K562 (cell line): ENCODE data around the gene ODAD4. TPM values are rescaled to one million over a fixed set of nuclear protein-coding genes. Genes with fewer than 3 reads are reported as not detected.
A peak's percentile ranks its signal among the peaks of the same experiment; 100 is the strongest.

Source experiments
- ARID4B ChIP-seq: sonication (generic); formaldehyde crosslinking; IDR thresholded peaks from 2 replicates; pipeline ENCODE4 v1.8.0; 2022; ENCODE audit warnings: mild to moderate bottlenecking, missing genetic modification reagents
- ATF1 ChIP-seq, 2 experiments: fragments of 450-650 bp in 1 of 2; IDR thresholded peaks; 2 replicates each; pipeline ENCODE4 v1.6.1; 2016; ENCODE audit warnings: missing compliant biosample characterization in 1 of 2, missing genetic modification characterization in 1 of 2
- BCOR ChIP-seq: fragments of 450-650 bp; IDR thresholded peaks from 2 replicates; pipeline ENCODE4 v1.6.1; 2016
- CTCF ChIP-seq, 3 experiments: IDR thresholded peaks in 2 of 3; conservative IDR thresholded peaks in 1 of 3; 2 replicates each; pipeline ENCODE4 v1.5.1; 2011 to 2012; ENCODE audit warnings: low read length in 3 of 3, mild to moderate bottlenecking in 3 of 3, control low read depth in 2 of 3, improper control_type of control experiment in 1 of 3, inconsistent platforms in 1 of 3, low read depth in 1 of 3, mixed read lengths in 1 of 3, moderate library complexity in 1 of 3; ENCODE audit not compliant: insufficient read depth in 2 of 3
- E2F3 ChIP-seq: fragments of 250-450 bp; sonication (Bioruptor Pico); IDR thresholded peaks from 2 replicates; pipeline ENCODE4 v1.4.0; 2020; ENCODE audit warnings: mild to moderate bottlenecking
- FUS ChIP-seq: fragments of 200-400 bp; formaldehyde crosslinking; optimal IDR thresholded peaks from 2 replicates; pipeline ENCODE3; 2017; ENCODE audit warnings: low read depth, low read length
- NCOR1 ChIP-seq: fragments of 450-650 bp; IDR thresholded peaks from 2 replicates; pipeline ENCODE4 v1.6.1; 2016; ENCODE audit warnings: mild to moderate bottlenecking, moderate library complexity
- NRF1 ChIP-seq, 2 experiments: fragments of 450-650 bp; IDR thresholded peaks in 1 of 2; conservative IDR thresholded peaks in 1 of 2; 2 replicates each; pipeline ENCODE4 v1.6.1; 2014; ENCODE audit warnings: mild to moderate bottlenecking in 2 of 2
- POLR2AphosphoS2 ChIP-seq: IDR thresholded peaks from 2 replicates; pipeline ENCODE4 v1.6.1; 2012; ENCODE audit warnings: low read length, improper control_type of control experiment
- RBFOX2 ChIP-seq: fragments of 200-400 bp; formaldehyde crosslinking; IDR thresholded peaks from 2 replicates; pipeline ENCODE4 v1.6.1; 2017; ENCODE audit warnings: low read depth, mild to moderate bottlenecking, low read length, moderate library complexity
- RBM14 ChIP-seq: fragments of 200-400 bp; formaldehyde crosslinking; IDR thresholded peaks from 2 replicates; pipeline ENCODE4 v1.6.1; 2018; ENCODE audit warnings: low read depth, mild to moderate bottlenecking, low read length, moderate library complexity, borderline replicate concordance; ENCODE audit not compliant: insufficient read depth
- TEAD2 ChIP-seq: fragments of 450-650 bp; IDR thresholded peaks from 2 replicates; pipeline ENCODE4 v1.6.1; 2016; ENCODE audit warnings: missing genetic modification characterization, control low read depth, missing compliant biosample characterization
- U2AF1 ChIP-seq: fragments of 200-400 bp; formaldehyde crosslinking; optimal IDR thresholded peaks from 2 replicates; pipeline ENCODE3; 2017; ENCODE audit warnings: mild to moderate bottlenecking, low read depth, low read length, moderate library complexity
- XRCC5 ChIP-seq: fragments of 200-400 bp; formaldehyde crosslinking; IDR thresholded peaks from 2 replicates; pipeline ENCODE4 v1.6.1; 2017; ENCODE audit warnings: low read depth, mild to moderate bottlenecking, low read length
- ZEB2 ChIP-seq: fragments of 450-650 bp; IDR thresholded peaks from 2 replicates; pipeline ENCODE4 v1.6.1; 2016
- ZFP36 ChIP-seq: fragments of 150-350 bp; IDR thresholded peaks from 2 replicates; pipeline ENCODE4 v1.6.1; 2018; ENCODE audit warnings: low read length, low read depth; ENCODE audit not compliant: partially characterized antibody
- ZNF184 ChIP-seq: sonication (generic); formaldehyde crosslinking; IDR thresholded peaks from 2 replicates; pipeline ENCODE4 v1.5.0; 2020; ENCODE audit warnings: missing genetic modification reagents
- ZNF699 ChIP-seq: fragments of 250-450 bp; sonication (Bioruptor Pico); IDR thresholded peaks from 2 replicates; pipeline ENCODE4 v1.8.0; 2021; ENCODE audit warnings: mild to moderate bottlenecking, moderate library complexity; ENCODE audit not compliant: insufficient replicate concordance
- ZNF830 ChIP-seq: fragments of 250-450 bp; sonication (Bioruptor Pico); IDR thresholded peaks from 2 replicates; pipeline ENCODE4 v1.5.0; 2021; ENCODE audit warnings: mild to moderate bottlenecking
- polyA plus RNA-seq, 8 experiments: library from polyadenylated mRNA; depleted of rRNA in 4 of 8; stranded (reverse) in 5 of 8; unstranded in 3 of 8; fragments of >200 nt; fragmentation: Nextera tagmentation in 2 of 8; fragmentation: Illumina TruSeq in 1 of 8; extraction: Ambion mirVana in 2 of 8; extraction: Trizol in 1 of 8; gene quantifications; 2 replicates each; pipeline versions ENCODE4 v1.2.1 to v1.2.3, GENCODE V29; 2011 to 2014; ENCODE audit warnings: inconsistent platforms in 1 of 8, missing spikeins in 1 of 8
- total RNA-seq, 7 experiments: library from RNA; depleted of rRNA in 6 of 7; stranded (reverse); fragments of >200 nt in 6 of 7; fragmentation: Illumina TruSeq in 2 of 7; extraction: Trizol in 2 of 7; gene quantifications; 2 replicates each; pipeline versions ENCODE4 v1.2.1 to v1.2.3, GENCODE V29; 2011 to 2021; ENCODE audit warnings: low replicate concordance in 1 of 7

Gene ODAD4
- total and polyA plus RNA-seq, 9 of the 15 experiments (the other 6 are each of a cell fraction or from before 2014, with no cell fraction given) = 0.09 to 0.98 (median 0.51) TPM

- TF ChIP-seq CTCF (IDR thresholded peaks at IDR 0.05 in 2 of 3, conservative IDR thresholded peaks at IDR 0.05 in 1 of 3; ENCODE audit: insufficient read depth in 2 of 3, low read depth in 1 of 3, low read length in 3 of 3) = peak in 1 of 3 experiments; percentile 8; a peak in 1 of 6 replicates
- no peak for TF ChIP-seq ZNF699 (CRISPR knock-in tag)
- TF ChIP-seq FUS = no peak
- no peak for TF ChIP-seq ATF1 (CRISPR knock-in tag; IDR thresholded peaks at IDR 0.05)
- TF ChIP-seq ATF1 (tag; IDR thresholded peaks at IDR 0.05) = 0 out of 2 replicates have a peak, but pooled peaks have one; percentile 8
- no peak for TF ChIP-seq E2F3 (CRISPR knock-in tag)
- no peak for TF ChIP-seq ARID4B
- TF ChIP-seq NCOR1 = no peak
- no peak for TF ChIP-seq ZNF184
- TF ChIP-seq BCOR = no peak
- TF ChIP-seq RBM14 = no peak
- TF ChIP-seq NRF1 (conservative IDR thresholded peaks at IDR 0.05 in 1 of 2, IDR thresholded peaks at IDR 0.05 in 1 of 2) = peak; percentile 82 to 85
- TF ChIP-seq U2AF1 = no peak
- no peak for TF ChIP-seq RBFOX2
- TF ChIP-seq ZEB2 = peak; percentile 49; the same call in 1 of the 2 replicates
- TF ChIP-seq TEAD2 (tag) = no peak
- no peak for TF ChIP-seq ZFP36
- TF ChIP-seq XRCC5 = 0 out of 2 replicates have a peak, but pooled peaks have one; percentile 21
- 0 out of 2 replicates have a peak, but pooled peaks have one; percentile 11 for TF ChIP-seq POLR2AphosphoS2
- TF ChIP-seq ZNF830 = no peak
These were observed 35.5 kb downstream of the ODAD4 start (continued) for GRCh38 chr17:41965694-41966462.
